A673 (cell line): ENCODE measurements around the gene CRISPLD2. TPM values are rescaled to one million over a fixed set of nuclear protein-coding genes. Genes with fewer than 3 reads are reported as not detected.

Source experiments
- BruUV-seq: library from RNA; stranded (reverse); fragments of 400-500 nt; replicated peaks from 2 replicates; lab custom pipeline; 2021; lab: Mats Ljungman, UMichigan
- CTCF ChIA-PET: fragments of 300-600 bp; sonication (Branson Sonifier 250); formaldehyde crosslinking; loops from one replicate; lab custom pipeline; 2022; ENCODE audit warnings: antibody characterized with exemption; lab: Charles Lee
- POLR2A ChIA-PET: fragments of 300-600 bp; sonication (Branson Sonifier 250); formaldehyde crosslinking; loops from one replicate; lab custom pipeline; 2022; ENCODE audit warnings: antibody characterized with exemption; ENCODE audit not compliant: low non-redundant PET; lab: Charles Lee
- DNase-seq: peaks from one replicate; pipeline ENCODE4 v3.0.0-alpha.2; 2015; ENCODE audit warnings: low spot score
- H3K27ac ChIP-seq: fragments of 200-600 bp; sonication (generic); 2 replicates; pipeline ENCODE4 v1.5.1; 2016; ENCODE audit warnings: mixed run types, low read depth, mild to moderate bottlenecking, mixed read lengths, antibody characterized with exemption, low read length; ENCODE audit not compliant: poor library complexity, severe bottlenecking
- H3K27me3 ChIP-seq: fragments of 200-600 bp; sonication (generic); replicated peaks from 2 replicates; pipeline ENCODE4 v1.6.1; 2017; ENCODE audit warnings: mixed run types, low read depth, mild to moderate bottlenecking, mixed read lengths, antibody characterized with exemption, low read length; ENCODE audit not compliant: insufficient read depth, poor library complexity
- H3K36me3 ChIP-seq: fragments of 200-600 bp; sonication (generic); 2 replicates; pipeline ENCODE4 v1.6.1; 2016; ENCODE audit warnings: mixed run types, mild to moderate bottlenecking, mixed read lengths, antibody characterized with exemption, low read length; ENCODE audit not compliant: insufficient read depth, poor library complexity, severe bottlenecking
- H3K4me1 ChIP-seq: fragments of 200-600 bp; sonication (generic); 2 replicates; pipeline ENCODE4 v1.6.1; 2017; ENCODE audit warnings: mixed run types, mild to moderate bottlenecking, mixed read lengths, antibody characterized with exemption, low read length; ENCODE audit not compliant: insufficient read depth, poor library complexity, severe bottlenecking
- H3K4me3 ChIP-seq: fragments of 200-600 bp; sonication (generic); 2 replicates; pipeline ENCODE4 v1.5.1; 2016; ENCODE audit warnings: low read depth, mixed run types, mild to moderate bottlenecking, mixed read lengths, low read length; ENCODE audit not compliant: poor library complexity, severe bottlenecking
- H3K9me3 ChIP-seq: fragments of 200-600 bp; sonication (generic); 2 replicates; pipeline ENCODE4 v1.6.1; 2016; ENCODE audit warnings: mixed run types, low read depth, mild to moderate bottlenecking, mixed read lengths, antibody characterized with exemption, low read length; ENCODE audit not compliant: poor library complexity, severe bottlenecking
- EZH2 ChIP-seq: fragments of 200-600 bp; sonication (generic); IDR thresholded peaks from 2 replicates; pipeline ENCODE4 v1.6.1; 2017; ENCODE audit warnings: borderline replicate concordance, low read depth, mild to moderate bottlenecking, mixed read lengths, antibody characterized with exemption, low read length; ENCODE audit not compliant: poor library complexity, severe bottlenecking
- intact Hi-C: fragments of 100-400 bp; cut with micrococcal nuclease; formaldehyde crosslinking; loops from one replicate; pipeline ENCODE4 v1.10.0; 2022; ENCODE audit not compliant: unreplicated experiment
- total RNA-seq: library from RNA; stranded (reverse); gene quantifications from 2 replicates; pipeline ENCODE4 v1.2.3, GENCODE V29; 2021
- TF ChIP-seq, protein P1 (sequence below): fragments of 300-800, 200-600 bp; sonication (generic); conservative IDR thresholded peaks from 2 replicates; pipeline ENCODE4 v1.5.1; 2017; ENCODE audit warnings: low read depth, mild to moderate bottlenecking, antibody characterized with exemption, low read length, moderate library complexity, mixed read lengths

Gene CRISPLD2
- total RNA-seq, 1 experiment from 2014 or later: 0.32 TPM

DNA sequence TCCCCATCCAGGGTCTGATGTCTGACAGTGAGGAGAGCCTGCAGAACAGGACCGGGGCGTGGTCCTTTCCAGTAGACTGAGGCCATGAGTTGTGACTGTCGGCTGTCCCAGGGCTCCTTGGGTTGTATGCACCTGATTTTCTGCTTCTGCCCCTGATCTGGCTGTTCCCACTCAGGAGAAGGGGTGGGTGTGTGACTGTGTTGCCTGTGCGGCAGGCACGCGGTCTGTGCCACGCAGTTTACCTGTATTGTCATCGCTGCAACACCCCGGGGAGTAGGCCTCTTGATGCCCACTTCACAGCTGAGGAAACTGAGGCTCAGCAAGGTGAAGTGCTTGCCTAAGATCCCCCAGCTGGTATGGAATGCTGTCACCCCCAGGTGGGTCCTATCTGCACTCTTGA lies 1.4 kb downstream of the CRISPLD2 start:
- intact Hi-C loops: no loop called here
- DNase-seq: no peak
- BruUV-seq: no TSS peak
- Histone ChIP-seq H3K27me3 (no peaks in the 10 kb centered on the region), H3K36me3 (no peaks in the 10 kb centered on the region), H3K4me3 (no peak overlapping the region), H3K4me1 (no peaks in the 10 kb centered on the region), H3K27ac (no peak overlapping the region), H3K9me3 (no peaks in the 10 kb centered on the region)
- POLR2A ChIA-PET: no interaction called here
- CTCF ChIA-PET: no interaction called here
- TF ChIP-seq, protein P1, sequence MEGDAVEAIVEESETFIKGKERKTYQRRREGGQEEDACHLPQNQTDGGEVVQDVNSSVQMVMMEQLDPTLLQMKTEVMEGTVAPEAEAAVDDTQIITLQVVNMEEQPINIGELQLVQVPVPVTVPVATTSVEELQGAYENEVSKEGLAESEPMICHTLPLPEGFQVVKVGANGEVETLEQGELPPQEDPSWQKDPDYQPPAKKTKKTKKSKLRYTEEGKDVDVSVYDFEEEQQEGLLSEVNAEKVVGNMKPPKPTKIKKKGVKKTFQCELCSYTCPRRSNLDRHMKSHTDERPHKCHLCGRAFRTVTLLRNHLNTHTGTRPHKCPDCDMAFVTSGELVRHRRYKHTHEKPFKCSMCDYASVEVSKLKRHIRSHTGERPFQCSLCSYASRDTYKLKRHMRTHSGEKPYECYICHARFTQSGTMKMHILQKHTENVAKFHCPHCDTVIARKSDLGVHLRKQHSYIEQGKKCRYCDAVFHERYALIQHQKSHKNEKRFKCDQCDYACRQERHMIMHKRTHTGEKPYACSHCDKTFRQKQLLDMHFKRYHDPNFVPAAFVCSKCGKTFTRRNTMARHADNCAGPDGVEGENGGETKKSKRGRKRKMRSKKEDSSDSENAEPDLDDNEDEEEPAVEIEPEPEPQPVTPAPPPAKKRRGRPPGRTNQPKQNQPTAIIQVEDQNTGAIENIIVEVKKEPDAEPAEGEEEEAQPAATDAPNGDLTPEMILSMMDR: no peak
- TF ChIP-seq EZH2: no peak

DNA sequence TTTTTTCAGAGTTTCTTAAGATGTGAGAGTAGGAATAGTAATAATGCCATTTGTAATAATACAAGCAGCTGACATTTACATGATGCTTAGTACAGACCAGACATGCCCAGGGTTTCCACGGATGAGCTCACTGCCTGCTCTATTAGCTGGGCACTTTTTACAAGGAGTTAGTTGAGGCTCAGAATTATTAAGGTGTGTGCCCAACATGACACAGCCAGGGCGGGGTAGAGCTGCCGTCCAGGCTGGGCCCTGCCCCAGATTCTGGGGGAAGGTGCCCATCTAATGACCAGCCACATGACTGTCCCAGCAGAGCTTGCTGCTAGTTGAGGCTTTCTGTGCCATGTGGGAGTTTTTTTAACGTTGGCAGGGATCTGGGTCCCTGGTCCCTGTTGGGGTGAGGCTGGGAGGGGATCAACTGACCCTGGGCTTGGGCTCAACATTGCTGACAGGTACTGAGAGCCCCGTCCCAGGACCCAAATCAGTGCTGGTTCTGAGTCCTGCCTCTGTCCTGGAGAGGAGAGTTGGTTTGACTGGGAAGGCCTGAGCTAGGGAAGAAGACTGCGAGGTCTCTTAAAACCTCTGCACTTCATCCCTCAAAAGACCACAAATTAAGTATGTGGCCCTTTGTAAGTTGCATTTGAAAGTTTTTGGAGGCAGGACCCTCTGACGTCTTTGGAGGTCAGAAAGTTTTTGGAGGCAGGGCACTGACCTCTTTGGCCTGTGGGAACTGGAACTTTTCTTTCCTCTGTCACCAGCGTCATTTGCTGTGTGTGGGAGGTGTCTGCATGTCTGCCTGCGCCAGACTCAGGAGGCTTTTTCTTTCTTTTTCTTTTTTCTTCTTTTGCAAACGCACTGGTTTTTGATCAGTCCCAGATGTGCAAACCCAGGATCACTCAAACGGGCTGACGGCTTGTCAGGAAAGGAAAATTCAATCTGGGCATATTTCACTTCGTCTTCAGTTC lies 2.2 kb downstream of the CRISPLD2 start:
- Histone ChIP-seq H3K27ac (no peak overlapping the region), H3K9me3 (no peaks in the 10 kb centered on the region), H3K36me3 (no peaks in the 10 kb centered on the region), H3K4me3 (no peak overlapping the region), H3K27me3 (no peaks in the 10 kb centered on the region), H3K4me1 (no peaks in the 10 kb centered on the region)
- POLR2A ChIA-PET: no interaction called here
- CTCF ChIA-PET: no interaction called here
- DNase-seq: no peak
- intact Hi-C loops: no loop called here
- no TSS peak for BruUV-seq
- TF ChIP-seq EZH2: no peak
- TF ChIP-seq, protein P1: no peak

DNA sequence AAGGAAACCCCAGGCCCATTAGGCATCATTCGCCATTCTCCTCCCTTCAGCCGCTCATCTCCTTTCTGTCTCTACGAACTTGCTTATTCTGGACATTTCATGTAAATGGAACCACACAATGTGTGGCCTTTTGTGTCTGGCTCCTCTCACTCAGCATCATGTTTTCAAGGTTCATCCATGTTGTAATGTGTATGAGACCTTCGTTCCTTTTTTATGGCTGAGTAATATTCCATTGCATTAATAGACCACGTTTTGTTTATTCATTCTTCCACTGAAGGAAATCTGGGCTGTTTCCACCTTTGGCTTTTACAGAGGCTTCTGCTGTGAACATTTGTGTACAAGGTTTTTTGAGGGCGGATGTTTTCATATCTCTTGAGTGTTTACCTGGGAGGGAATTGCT lies 3.2 kb downstream of the CRISPLD2 start:
- intact Hi-C loops: no loop called here
- Histone ChIP-seq H3K4me3 (no peak overlapping the region), H3K36me3 (no peaks in the 10 kb centered on the region), H3K27ac (no peak overlapping the region), H3K27me3 (no peaks in the 10 kb centered on the region), H3K9me3 (no peaks in the 10 kb centered on the region), H3K4me1 (no peaks in the 10 kb centered on the region)
- TF ChIP-seq, protein P1: no peak
- TF ChIP-seq EZH2: no peak
- ChIA-PET CTCF (no interaction called here), POLR2A (interaction anchor here (0.6 kb wide), 1 partner anchor 1649 kb away, joined by 4 read pairs; no protein-coding TSS in a partner anchor)
- no TSS peak for BruUV-seq
- DNase-seq: no peak
